GM12878 (cell line): ENCODE results near the gene PAX2. TPM values are rescaled to one million over a fixed set of nuclear protein-coding genes. Genes with fewer than 3 reads are reported as not detected.

Experiments
- ATAC-seq: fragments of 200-7000 bp; cut with Tn5 transposase; 3 replicates; pipeline ENCODE4 v1.9.1; 2020; ENCODE audit warnings: mild to moderate bottlenecking, moderate library complexity
- BruUV-seq: library from RNA; stranded (reverse); fragments of 400-500 nt; replicated peaks from 2 replicates; lab custom pipeline; 2021; lab: Mats Ljungman, UMichigan
- CTCF ChIA-PET: fragments of 300-600 bp; sonication (Branson Sonifier 250); formaldehyde crosslinking; extraction: SDS; loops from one replicate; lab custom pipeline; 2021; ENCODE audit warnings: inconsistent platforms; lab: Yijun Ruan, JAX
- POLR2A ChIA-PET: fragments of 350-600 bp; formaldehyde crosslinking; extraction: SDS; loops from one replicate; lab custom pipeline; 2021; ENCODE audit warnings: inconsistent platforms; lab: Charles Lee
- RAD21 ChIA-PET: fragments of 300-600 bp; sonication (Branson Sonifier 250); formaldehyde crosslinking; loops from one replicate; lab custom pipeline; 2023; ENCODE audit warnings: antibody characterized with exemption; ENCODE audit not compliant: unreplicated experiment; lab: Charles Lee
- SMC1A ChIA-PET: fragments of 300-600 bp; sonication (Branson Sonifier 250); formaldehyde crosslinking; loops from one replicate; lab custom pipeline; 2023; ENCODE audit not compliant: unreplicated experiment, uncharacterized antibody; lab: Charles Lee
- DNase-seq: peaks from one replicate; pipeline ENCODE4 v3.0.0-alpha.2; 2011; ENCODE audit warnings: low read depth, low spot score
- FAIRE-seq: peaks from 3 replicates; lab custom pipeline; 2011; peaks lifted over from hg19 to GRCh38; lab: Jason Lieb, UNC
- H2AFZ ChIP-seq: 2 replicates; pipeline ENCODE4 v1.6.0; 2011; ENCODE audit warnings: low read depth, low read length, control low read depth; ENCODE audit not compliant: control insufficient read depth
- H3K27ac ChIP-seq: 2 replicates; pipeline ENCODE4 v1.5.1; 2011; ENCODE audit warnings: control low read depth; ENCODE audit not compliant: control insufficient read depth, insufficient read depth
- H3K27me3 ChIP-seq, 2 experiments: replicated peaks in 1 of 2; 2 replicates each; pipeline versions ENCODE4 v1.6.0 to v1.6.1; 2011; ENCODE audit warnings: low read length in 1 of 2; ENCODE audit not compliant: control insufficient read depth in 2 of 2, insufficient read depth in 2 of 2
- H3K36me3 ChIP-seq, 2 experiments: 2 replicates each; pipeline ENCODE4 v1.5.1; 2011; ENCODE audit warnings: low read length in 1 of 2; ENCODE audit not compliant: control insufficient read depth in 2 of 2, insufficient read depth in 2 of 2
- H3K4me1 ChIP-seq: 2 replicates; pipeline ENCODE4 v1.6.1; 2011; ENCODE audit warnings: mild to moderate bottlenecking, low read length, moderate library complexity, mixed read lengths; ENCODE audit not compliant: control insufficient read depth, insufficient read depth
- H3K4me2 ChIP-seq: 2 replicates; pipeline ENCODE4 v1.6.0; 2011; ENCODE audit warnings: control low read depth; ENCODE audit not compliant: control insufficient read depth, insufficient read depth
- H3K4me3 ChIP-seq: fragments of 200-600 bp; sonication (generic); 2 replicates; pipeline ENCODE4 v1.5.1; 2016
- H3K79me2 ChIP-seq: 2 replicates; pipeline ENCODE4 v1.6.0; 2011; ENCODE audit warnings: low read length; ENCODE audit not compliant: control insufficient read depth, insufficient read depth
- H3K9ac ChIP-seq: 2 replicates; pipeline ENCODE4 v1.8.0; 2011; ENCODE audit warnings: low read length, control low read depth, mixed read lengths; ENCODE audit not compliant: control insufficient read depth, insufficient read depth
- H3K9me3 ChIP-seq: replicated peaks from 3 replicates; pipeline ENCODE4 v1.5.1; 2011; ENCODE audit warnings: mild to moderate bottlenecking, low read length; ENCODE audit not compliant: control insufficient read depth, insufficient read depth
- H4K20me1 ChIP-seq: 2 replicates; pipeline ENCODE4 v1.6.0; 2011; ENCODE audit not compliant: control insufficient read depth, insufficient read depth
- BRCA1 ChIP-seq: IDR thresholded peaks from 2 replicates; pipeline ENCODE4 v1.6.1; 2011; ENCODE audit warnings: low read depth, low read length, improper control_type of control experiment
- ESRRA ChIP-seq: IDR thresholded peaks from 2 replicates; pipeline ENCODE4 v1.6.1; 2012; ENCODE audit warnings: mild to moderate bottlenecking, low read length, improper control_type of control experiment
- FOXK2 ChIP-seq: fragments of 450-650 bp; IDR thresholded peaks from 2 replicates; pipeline ENCODE4 v1.6.1; 2017; ENCODE audit warnings: mild to moderate bottlenecking, moderate library complexity
- KLF5 ChIP-seq: fragments of 450-650 bp; IDR thresholded peaks from 2 replicates; pipeline ENCODE4 v1.6.1; 2014; ENCODE audit warnings: mild to moderate bottlenecking; ENCODE audit not compliant: partially characterized antibody
- MTA2 ChIP-seq: fragments of 450-650 bp; IDR thresholded peaks from 2 replicates; pipeline ENCODE4 v1.6.1; 2016; ENCODE audit warnings: low read depth, mild to moderate bottlenecking, moderate library complexity
- SMAD5 ChIP-seq: IDR thresholded peaks from 2 replicates; pipeline ENCODE4 v1.6.1; 2016; ENCODE audit warnings: antibody characterized with exemption, low read depth
- SRF ChIP-seq, 2 experiments: IDR thresholded peaks; 2 replicates each; pipeline ENCODE4 v1.6.1; 2011; ENCODE audit warnings: low read depth in 2 of 2, low read length in 2 of 2, mild to moderate bottlenecking in 1 of 2, moderate library complexity in 1 of 2
- ZBTB11 ChIP-seq: fragments of 450-650 bp; formaldehyde crosslinking; IDR thresholded peaks from 2 replicates; pipeline ENCODE4 v1.5.0; 2022; ENCODE audit warnings: mild to moderate bottlenecking, missing genetic modification characterization
- ZSCAN29 ChIP-seq: fragments of 450-650 bp; IDR thresholded peaks from 2 replicates; pipeline ENCODE4 v1.6.1; 2017; ENCODE audit warnings: mild to moderate bottlenecking, moderate library complexity
- WGBS: methylation state at CpG from one replicate; pipeline ENCODE4 v1.1.6; 2016; ENCODE audit warnings: low lambda C conversion rate; ENCODE audit not compliant: insufficient replicate concordance, insufficient coverage; ENCODE audit errors: missing lambda C conversion rate; 5-methylcytosine and 5-hydroxymethylcytosine counted together
- in situ Hi-C: fragments of 300-500 bp; cut with MboI; formaldehyde crosslinking; loops from 9 replicates; pipeline ENCODE4 v1.14.3; 2018; ENCODE audit warnings: mixed read lengths
- intact Hi-C: fragments of 100-400 bp; cut with micrococcal nuclease; formaldehyde crosslinking; loops from one replicate; pipeline ENCODE4 v1.14.2; 2022; ENCODE audit not compliant: unreplicated experiment
- polyA plus RNA-seq, 11 experiments: library from polyadenylated mRNA; depleted of rRNA in 4 of 11; unstranded in 6 of 11; stranded (reverse) in 5 of 11; fragments of >200 nt; fragmentation: Nextera tagmentation in 4 of 11; fragmentation: Illumina TruSeq in 1 of 11; extraction: Ambion mirVana in 4 of 11; extraction: Trizol in 1 of 11; gene quantifications; 1 replicate in 1 of 11; 2 replicates in 10 of 11; pipeline versions ENCODE4 v1.2.1 to v1.2.3, GENCODE V29; 2011 to 2016; ENCODE audit warnings: inconsistent platforms in 2 of 11, missing spikeins in 2 of 11, low read depth in 1 of 11
- total RNA-seq, 4 experiments: library from RNA; depleted of rRNA in 3 of 4; stranded (reverse); fragments of >200 nt in 3 of 4; fragmentation: Illumina TruSeq in 1 of 4; extraction: Trizol in 1 of 4; gene quantifications; 2 replicates each; pipeline versions ENCODE4 v1.2.1 to v1.2.3, GENCODE V29; 2013 to 2021
- TF ChIP-seq, protein P1 (sequence below): fragments of 450-650 bp; IDR thresholded peaks from 2 replicates; pipeline ENCODE4 v1.6.1; 2017; ENCODE audit warnings: low read depth, mild to moderate bottlenecking, moderate library complexity

Gene PAX2
- total and polyA plus RNA-seq, 10 of the 15 experiments (the other 5 are each of a cell fraction or from before 2014, with no cell fraction given), result not detected

DNA sequence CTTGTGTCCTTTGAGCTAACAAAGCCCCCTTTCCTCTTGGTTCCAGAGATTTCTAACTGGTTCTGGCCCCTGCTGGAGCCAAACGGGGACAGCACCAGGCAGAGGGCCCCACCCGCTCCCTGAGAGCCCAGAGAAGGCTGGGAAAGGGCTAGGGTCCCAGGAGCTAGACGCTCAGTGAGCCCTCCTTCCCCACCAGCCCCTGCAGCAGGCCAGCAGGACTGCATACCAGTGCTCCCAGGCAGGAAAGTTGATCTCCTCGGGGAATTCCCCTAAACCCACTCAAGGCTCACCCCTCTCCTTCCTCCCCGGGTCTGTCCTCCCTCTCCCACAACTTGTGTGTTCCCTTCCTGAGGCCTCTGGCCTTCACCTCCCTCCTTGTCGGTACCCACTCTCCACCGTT, 47.7 kb downstream of the PAX2 start:
- WGBS, result 35% methylated on average over 7 of the region's 7 CpGs
- CTCF ChIA-PET, result no interaction called here

More for the DNA sequence above, 47.7 kb downstream of the PAX2 start:
- in situ Hi-C loops (no loop called here), intact Hi-C loops (no loop called here)
- no peak overlapping the region for H2AFZ ChIP-seq
- TF ChIP-seq KLF5 (no peak), ESRRA (no peak), ZSCAN29 (no peak), ZBTB11 (CRISPR knock-in tag) (no peak), SMAD5 (no peak), FOXK2 (no peak), SRF (IDR thresholded peaks at IDR 0.05; ENCODE audit: low read depth in 2 of 2, low read length in 2 of 2) (no peak), MTA2 (no peak), BRCA1 (no peak)
- TF ChIP-seq, protein P1, sequence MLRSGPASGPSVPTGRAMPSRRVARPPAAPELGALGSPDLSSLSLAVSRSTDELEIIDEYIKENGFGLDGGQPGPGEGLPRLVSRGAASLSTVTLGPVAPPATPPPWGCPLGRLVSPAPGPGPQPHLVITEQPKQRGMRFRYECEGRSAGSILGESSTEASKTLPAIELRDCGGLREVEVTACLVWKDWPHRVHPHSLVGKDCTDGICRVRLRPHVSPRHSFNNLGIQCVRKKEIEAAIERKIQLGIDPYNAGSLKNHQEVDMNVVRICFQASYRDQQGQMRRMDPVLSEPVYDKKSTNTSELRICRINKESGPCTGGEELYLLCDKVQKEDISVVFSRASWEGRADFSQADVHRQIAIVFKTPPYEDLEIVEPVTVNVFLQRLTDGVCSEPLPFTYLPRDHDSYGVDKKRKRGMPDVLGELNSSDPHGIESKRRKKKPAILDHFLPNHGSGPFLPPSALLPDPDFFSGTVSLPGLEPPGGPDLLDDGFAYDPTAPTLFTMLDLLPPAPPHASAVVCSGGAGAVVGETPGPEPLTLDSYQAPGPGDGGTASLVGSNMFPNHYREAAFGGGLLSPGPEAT, result no peak
- ChIA-PET SMC1A (no interaction called here), RAD21 (no interaction called here), POLR2A (no interaction called here)
- no peak overlapping the region for H3K4me2 ChIP-seq
- H3K4me1 ChIP-seq, result no peaks in the 10 kb centered on the region
- peaks cover 3 to 5% of the 10 kb centered on the region in 2 experiments for H3K27me3 ChIP-seq
- no peaks in the 10 kb centered on the region for H3K9me3 ChIP-seq
- H3K36me3 ChIP-seq, result no peaks in the 10 kb centered on the region
- no peak overlapping the region for H3K4me3 ChIP-seq
- H3K27ac ChIP-seq, result no peak overlapping the region
- no peak for DNase-seq
- no peak for FAIRE-seq
- no TSS peak for BruUV-seq
- H4K20me1 ChIP-seq, result no peaks in the 10 kb centered on the region
- no peaks in the 10 kb centered on the region for H3K79me2 ChIP-seq
- H3K9ac ChIP-seq, result no peak overlapping the region
- no peak for ATAC-seq
